H9 (cell line): ENCODE measurements around the gene SLC2A5. TPM values are rescaled to one million over a fixed set of nuclear protein-coding genes. Genes with fewer than 3 reads are reported as not detected.
A peak's percentile ranks its signal among the peaks of the same experiment; 100 is the strongest.

Source experiments
- DNase-seq: peaks from one replicate; pipeline ENCODE4 v3.0.0-alpha.2; 2017
- H2AFZ ChIP-seq: one replicate; pipeline ENCODE4 v1.6.1; 2013; ENCODE audit warnings: mild to moderate bottlenecking, low read length, control low read depth, moderate library complexity
- H2AK5ac ChIP-seq: 2 replicates; pipeline ENCODE4 v1.6.1; 2013; ENCODE audit warnings: low read length, control low read depth, mixed read lengths; ENCODE audit not compliant: insufficient read length
- H2BK120ac ChIP-seq: one replicate; pipeline ENCODE4 v1.6.1; 2013; ENCODE audit warnings: low read depth, mild to moderate bottlenecking, low read length, control low read depth, inconsistent platforms; ENCODE audit not compliant: poor library complexity, severe bottlenecking
- H2BK12ac ChIP-seq: 2 replicates; pipeline ENCODE4 v1.6.1; 2013; ENCODE audit warnings: low read length, control low read depth, mixed read lengths, low read depth; ENCODE audit not compliant: insufficient read length
- H2BK15ac ChIP-seq: 2 replicates; pipeline ENCODE4 v1.6.1; 2013; ENCODE audit warnings: low read depth, low read length, control low read depth
- H2BK20ac ChIP-seq: one replicate; pipeline ENCODE4 v1.6.1; 2013; ENCODE audit warnings: low read depth, mild to moderate bottlenecking, low read length, control low read depth, inconsistent platforms; ENCODE audit not compliant: poor library complexity, severe bottlenecking
- H2BK5ac ChIP-seq: 2 replicates; pipeline ENCODE4 v1.6.1; 2013; ENCODE audit warnings: low read length, control low read depth, mixed read lengths; ENCODE audit not compliant: insufficient read length
- H3K14ac ChIP-seq: 2 replicates; pipeline ENCODE4 v1.6.1; 2013; ENCODE audit warnings: low read length, control low read depth; ENCODE audit not compliant: insufficient read depth
- H3K18ac ChIP-seq: 2 replicates; pipeline ENCODE4 v1.6.1; 2013; ENCODE audit warnings: low read depth, mild to moderate bottlenecking, mixed read lengths, low read length, control low read depth; ENCODE audit not compliant: insufficient read length
- H3K23ac ChIP-seq: 2 replicates; pipeline ENCODE4 v1.6.1; 2013; ENCODE audit warnings: low read length, control low read depth, mixed read lengths, low read depth; ENCODE audit not compliant: insufficient read length
- H3K23me2 ChIP-seq: 2 replicates; pipeline ENCODE4 v1.6.1; 2013; ENCODE audit warnings: low read depth, mild to moderate bottlenecking, mixed read lengths, low read length, control low read depth; ENCODE audit not compliant: insufficient read length, poor library complexity, severe bottlenecking
- H3K27ac ChIP-seq: 2 replicates; pipeline ENCODE4 v1.5.1; 2013; ENCODE audit warnings: low read length, control low read depth, mixed read lengths, low read depth; ENCODE audit not compliant: insufficient read length
- H3K27me3 ChIP-seq: 2 replicates; pipeline ENCODE4 v1.6.1; 2013; ENCODE audit warnings: low read length, control low read depth, inconsistent platforms; ENCODE audit not compliant: insufficient read depth
- H3K4ac ChIP-seq: 2 replicates; pipeline ENCODE4 v1.6.1; 2013; ENCODE audit warnings: low read depth, mild to moderate bottlenecking, control low read depth, inconsistent platforms, low read length, moderate library complexity
- H3K4me1 ChIP-seq: 2 replicates; pipeline ENCODE4 v1.6.1; 2013; ENCODE audit warnings: low read length, control low read depth, inconsistent platforms; ENCODE audit not compliant: insufficient read depth
- H3K4me2 ChIP-seq: 2 replicates; pipeline ENCODE4 v1.6.1; 2013; ENCODE audit warnings: low read length, control low read depth, mixed read lengths; ENCODE audit not compliant: insufficient read length, insufficient read depth
- H3K56ac ChIP-seq: 2 replicates; pipeline ENCODE4 v1.6.1; 2013; ENCODE audit warnings: low read depth, mild to moderate bottlenecking, mixed read lengths, low read length, control low read depth; ENCODE audit not compliant: insufficient read length
- H3K79me1 ChIP-seq: 2 replicates; pipeline ENCODE4 v1.6.1; 2013; ENCODE audit warnings: low read depth, mild to moderate bottlenecking, moderate library complexity, low read length, control low read depth, inconsistent platforms; ENCODE audit not compliant: insufficient read depth, poor library complexity, severe bottlenecking
- H3K79me2 ChIP-seq: 2 replicates; pipeline ENCODE4 v1.6.1; 2013; ENCODE audit warnings: low read length, control low read depth, inconsistent platforms; ENCODE audit not compliant: insufficient read depth
- H3K9ac ChIP-seq: 2 replicates; pipeline ENCODE4 v1.6.1; 2013; ENCODE audit warnings: low read length, control low read depth, mixed read lengths; ENCODE audit not compliant: insufficient read length; ENCODE audit errors: extremely low read depth
- H3K9me3 ChIP-seq: one replicate; pipeline ENCODE4 v1.6.1; 2013; ENCODE audit warnings: low read depth, low read length, inconsistent platforms; ENCODE audit not compliant: control insufficient read depth
- H3T11ph ChIP-seq: one replicate; pipeline ENCODE4 v1.6.1; 2013; ENCODE audit warnings: mild to moderate bottlenecking, low read length, control low read depth, inconsistent platforms
- H4K20me1 ChIP-seq: one replicate; pipeline ENCODE4 v1.6.1; 2013; ENCODE audit not compliant: control insufficient read depth, insufficient read length, insufficient read depth
- H4K5ac ChIP-seq: 2 replicates; pipeline ENCODE4 v1.6.1; 2013; ENCODE audit warnings: low read depth, mild to moderate bottlenecking, mixed read lengths, low read length, control low read depth; ENCODE audit not compliant: insufficient read length
- H4K8ac ChIP-seq: replicated peaks from 2 replicates; pipeline ENCODE4 v1.6.1; 2013; ENCODE audit warnings: low read length, control low read depth, mixed read lengths, low read depth; ENCODE audit not compliant: insufficient read length
- H4K91ac ChIP-seq: 2 replicates; pipeline ENCODE4 v1.6.1; 2013; ENCODE audit warnings: low read depth, mild to moderate bottlenecking, moderate library complexity, mixed read lengths, low read length, control low read depth; ENCODE audit not compliant: insufficient read length
- H3K27ac Mint-ChIP-seq, 3 experiments: 2 replicates in 2 of 3; 3 replicates in 1 of 3; pipeline ENCODE4 v1.8.0; 2020 to 2021; ENCODE audit warnings: mixed read lengths in 3 of 3, mild to moderate bottlenecking in 1 of 3, moderate library complexity in 1 of 3
- H3K27me3 Mint-ChIP-seq: 2 replicates; pipeline ENCODE4 v1.8.0; 2021; ENCODE audit warnings: low read depth, mild to moderate bottlenecking, moderate library complexity, mixed read lengths
- H3K36me3 Mint-ChIP-seq, 3 experiments: 2 replicates in 2 of 3; 3 replicates in 1 of 3; pipeline ENCODE4 v1.8.0; 2020 to 2021; ENCODE audit warnings: low read depth in 3 of 3, mixed read lengths in 3 of 3; ENCODE audit not compliant: insufficient read depth in 1 of 3
- H3K4me1 Mint-ChIP-seq, 2 experiments: 2 replicates each; pipeline ENCODE4 v1.8.0; 2020; ENCODE audit warnings: mixed read lengths in 2 of 2
- H3K4me3 Mint-ChIP-seq, 2 experiments: 2 replicates in 1 of 2; 3 replicates in 1 of 2; pipeline ENCODE4 v1.8.0; 2020 to 2021; ENCODE audit warnings: mild to moderate bottlenecking in 2 of 2, mixed read lengths in 2 of 2, moderate library complexity in 1 of 2
- H3K9me3 Mint-ChIP-seq, 2 experiments: 2 replicates in 1 of 2; 3 replicates in 1 of 2; pipeline ENCODE4 v1.8.0; 2020; ENCODE audit warnings: mild to moderate bottlenecking in 2 of 2, mixed read lengths in 2 of 2, moderate library complexity in 1 of 2
- WGBS: extraction: QIAGEN DNeasy Blood & Tissue Kit; methylation state at CpG from one replicate; pipeline ENCODE4 v1.1.7; 2013; ENCODE audit warnings: missing lambda C conversion rate, low lambda C conversion rate, mixed read lengths; ENCODE audit not compliant: insufficient read length; ENCODE audit errors: extremely low coverage; 5-methylcytosine and 5-hydroxymethylcytosine counted together
- total RNA-seq: library from RNA; stranded (reverse); gene quantifications from 2 replicates; pipeline ENCODE4 v1.2.1, GENCODE V29; 2021
- TF ChIP-seq, protein P1 (sequence below): fragments of 200-600 bp; sonication (generic); conservative IDR thresholded peaks from 3 replicates; pipeline ENCODE4 v1.8.0; 2021; ENCODE audit warnings: antibody characterized with exemption, mild to moderate bottlenecking

Gene SLC2A5
- total RNA-seq, 1 experiment from 2014 or later: not detected

DNA sequence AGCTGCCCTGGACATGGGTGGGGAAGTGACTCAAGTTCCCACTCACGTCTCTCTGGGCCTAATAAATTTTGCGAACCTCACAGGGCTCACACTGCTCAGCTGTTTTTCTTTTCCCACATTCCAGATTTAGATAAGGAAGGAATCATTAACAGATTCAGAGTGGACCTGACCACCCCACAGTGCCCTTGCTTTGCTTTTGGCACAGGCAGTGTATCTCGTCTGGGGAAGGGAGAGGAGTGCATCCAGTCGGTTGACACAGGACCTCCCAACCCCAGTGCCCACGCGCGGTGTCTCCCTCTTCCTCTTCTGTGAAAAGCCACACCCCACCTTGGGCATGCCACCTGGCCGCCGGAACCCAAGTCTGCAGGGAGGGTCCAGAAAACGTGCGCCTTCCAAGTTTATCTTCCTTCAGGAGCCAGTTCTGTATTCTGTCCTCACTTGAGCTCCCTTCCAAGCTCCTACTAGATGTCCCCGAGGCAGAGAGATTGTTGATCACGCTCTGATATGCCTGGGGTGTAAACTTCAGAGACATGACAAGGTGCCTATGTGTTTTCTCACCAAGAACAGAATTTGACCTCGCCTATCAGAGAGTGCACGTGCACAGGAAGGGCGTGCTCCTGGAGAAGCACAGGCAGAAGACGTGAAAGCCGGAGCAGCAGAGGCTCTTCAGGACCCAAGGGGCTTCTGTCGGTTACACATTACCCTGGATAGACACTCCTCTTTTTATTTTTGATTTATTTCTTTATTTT is 9.5 kb upstream of the SLC2A5 start:
- no peak overlapping the region for H2AFZ ChIP-seq
- peaks cover 3% of the 10 kb centered on the region; the same call in 1 of the 2 replicates for H3K4me1 ChIP-seq
- Mint-ChIP-seq H3K4me3 (no peak overlapping the region), H3K36me3 (no peaks in the 10 kb centered on the region), H3K27me3 (peaks cover 1% of the 10 kb centered on the region), H3K9me3 (no peaks in the 10 kb centered on the region), H3K27ac (no peak overlapping the region), H3K4me1 (peaks cover 6 to 11% of the 10 kb centered on the region in 2 experiments; a peak in 3 of 4 replicates)
- H2BK120ac ChIP-seq: no peak overlapping the region
- no peak overlapping the region for H3K18ac ChIP-seq
- H3K9ac ChIP-seq: no peak overlapping the region
- WGBS: no CpG with 5 or more reads among the region's 19 CpGs
- TF ChIP-seq, protein P1, sequence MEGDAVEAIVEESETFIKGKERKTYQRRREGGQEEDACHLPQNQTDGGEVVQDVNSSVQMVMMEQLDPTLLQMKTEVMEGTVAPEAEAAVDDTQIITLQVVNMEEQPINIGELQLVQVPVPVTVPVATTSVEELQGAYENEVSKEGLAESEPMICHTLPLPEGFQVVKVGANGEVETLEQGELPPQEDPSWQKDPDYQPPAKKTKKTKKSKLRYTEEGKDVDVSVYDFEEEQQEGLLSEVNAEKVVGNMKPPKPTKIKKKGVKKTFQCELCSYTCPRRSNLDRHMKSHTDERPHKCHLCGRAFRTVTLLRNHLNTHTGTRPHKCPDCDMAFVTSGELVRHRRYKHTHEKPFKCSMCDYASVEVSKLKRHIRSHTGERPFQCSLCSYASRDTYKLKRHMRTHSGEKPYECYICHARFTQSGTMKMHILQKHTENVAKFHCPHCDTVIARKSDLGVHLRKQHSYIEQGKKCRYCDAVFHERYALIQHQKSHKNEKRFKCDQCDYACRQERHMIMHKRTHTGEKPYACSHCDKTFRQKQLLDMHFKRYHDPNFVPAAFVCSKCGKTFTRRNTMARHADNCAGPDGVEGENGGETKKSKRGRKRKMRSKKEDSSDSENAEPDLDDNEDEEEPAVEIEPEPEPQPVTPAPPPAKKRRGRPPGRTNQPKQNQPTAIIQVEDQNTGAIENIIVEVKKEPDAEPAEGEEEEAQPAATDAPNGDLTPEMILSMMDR: no peak
- no peak overlapping the region for H4K8ac ChIP-seq
- H3K79me1 ChIP-seq: no peaks in the 10 kb centered on the region
- H3K4ac ChIP-seq: no peak overlapping the region
- H3T11ph ChIP-seq: no peak overlapping the region
- no peak overlapping the region for H2BK15ac ChIP-seq
- no peak overlapping the region for H2AK5ac ChIP-seq
- no peak overlapping the region for H3K23ac ChIP-seq
- no peak overlapping the region for H3K27ac ChIP-seq
- no peaks in the 10 kb centered on the region for H3K23me2 ChIP-seq
- no peak overlapping the region for H2BK20ac ChIP-seq
- H3K14ac ChIP-seq: no peak overlapping the region
- no peak for DNase-seq
- H2BK5ac ChIP-seq: no peak overlapping the region
- H3K9me3 ChIP-seq: no peaks in the 10 kb centered on the region
- no peaks in the 10 kb centered on the region for H3K27me3 ChIP-seq
- no peak overlapping the region for H4K5ac ChIP-seq
- no peak overlapping the region for H3K4me2 ChIP-seq
- H3K56ac ChIP-seq: no peak overlapping the region
- H4K20me1 ChIP-seq: no peaks in the 10 kb centered on the region
- H4K91ac ChIP-seq: peak overlapping the region; percentile 72
- no peaks in the 10 kb centered on the region for H3K79me2 ChIP-seq
- no peak overlapping the region for H2BK12ac ChIP-seq
